Liver (tissue), 10 donors: ENCODE results near the gene RAB3A. TPM values are rescaled to one million over a fixed set of nuclear protein-coding genes. Genes with fewer than 3 reads are reported as not detected.

ENCODE experiments used
- DNase-seq: peaks from one replicate; pipeline ENCODE4 v3.0.0-alpha.2; 2017; ENCODE audit warnings: low spot score
- H3K27ac ChIP-seq, 2 donors: one replicate each; pipeline ENCODE4 v1.7.0; 2013; ENCODE audit warnings: inconsistent platforms in 2 of 2, low read length in 2 of 2, control low read depth in 1 of 2, low read depth in 1 of 2, mild to moderate bottlenecking in 1 of 2
- H3K27me3 ChIP-seq, 4 donors: one replicate each; pipeline versions ENCODE4 v1.6.1 to v1.7.0; 2013; ENCODE audit warnings: low read length in 3 of 4, inconsistent platforms in 1 of 4, mild to moderate bottlenecking in 1 of 4, moderate library complexity in 1 of 4; ENCODE audit not compliant: control insufficient read depth in 4 of 4, insufficient read depth in 4 of 4
- H3K36me3 ChIP-seq, 4 donors: one replicate each; pipeline versions ENCODE4 v1.6.1 to v1.7.0; 2013; ENCODE audit warnings: low read length in 3 of 4, mild to moderate bottlenecking in 3 of 4, low read depth in 1 of 4, moderate library complexity in 1 of 4; ENCODE audit not compliant: control insufficient read depth in 4 of 4, insufficient read depth in 3 of 4
- H3K4me1 ChIP-seq, 4 donors: one replicate each; pipeline versions ENCODE4 v1.6.1 to v1.7.0; 2013; ENCODE audit warnings: low read length in 3 of 4, mild to moderate bottlenecking in 3 of 4, moderate library complexity in 1 of 4; ENCODE audit not compliant: control insufficient read depth in 4 of 4, insufficient read depth in 4 of 4
- H3K4me3 ChIP-seq, 3 donors: one replicate each; pipeline versions ENCODE4 v1.6.1 to v1.7.0; 2013; ENCODE audit warnings: low read length in 3 of 3, control low read depth in 1 of 3, low read depth in 1 of 3, mild to moderate bottlenecking in 1 of 3
- H3K9ac ChIP-seq, 2 donors: one replicate each; pipeline ENCODE4 v1.7.0; 2013; ENCODE audit warnings: low read length in 2 of 2, mild to moderate bottlenecking in 2 of 2, moderate library complexity in 2 of 2, control low read depth in 1 of 2, low read depth in 1 of 2
- H3K9me3 ChIP-seq, 4 donors: one replicate each; pipeline versions ENCODE4 v1.6.1 to v1.7.0; 2013; ENCODE audit warnings: low read length in 3 of 4; ENCODE audit not compliant: control insufficient read depth in 4 of 4
- EGR1 ChIP-seq, 2 donors: IDR thresholded peaks; 2 replicates each; pipeline ENCODE4 v1.6.1; 2016 to 2018; ENCODE audit warnings: antibody characterized with exemption in 2 of 2, low read depth in 2 of 2
- GABPA ChIP-seq, 2 donors: IDR thresholded peaks in 1 of 2; conservative IDR thresholded peaks in 1 of 2; 2 replicates each; pipeline ENCODE4 v1.6.1; 2016; ENCODE audit warnings: antibody characterized with exemption in 2 of 2, mild to moderate bottlenecking in 1 of 2, moderate library complexity in 1 of 2
- JUND ChIP-seq, 2 donors: IDR thresholded peaks; 2 replicates each; pipeline ENCODE4 v1.6.1; 2016; ENCODE audit warnings: antibody characterized with exemption in 2 of 2
- SP1 ChIP-seq: IDR thresholded peaks from 2 replicates; pipeline ENCODE4 v1.6.1; 2018; ENCODE audit warnings: antibody characterized with exemption, mild to moderate bottlenecking
- WGBS: extraction: QIAGEN DNeasy Blood & Tissue Kit; methylation state at CpG from one replicate; pipeline ENCODE4 v1.1.7; 2013; 5-methylcytosine and 5-hydroxymethylcytosine counted together
- polyA plus RNA-seq, 2 donors: library from polyadenylated mRNA; stranded (reverse) in 1 of 2; unstranded in 1 of 2; fragments of 200-250 nt in 1 of 2; fragments of >200 nt in 1 of 2; fragmentation: Nextera tagmentation in 1 of 2; extraction: Ambion mirVana in 1 of 2; gene quantifications; one replicate each; pipeline versions ENCODE4 v1.2.1 to v1.2.3, GENCODE V29; 2013 to 2015
- small RNA-seq: library from RNA; depleted of rRNA; stranded (forward); fragments of <200 nt; gene quantifications from one replicate; pipeline ENCODE3, GENCODE V24; 2014
- total RNA-seq, 2 donors: library from RNA; depleted of rRNA; stranded (reverse); fragments of >200 nt; gene quantifications; one replicate each; pipeline ENCODE4 v1.2.3, GENCODE V29; 2014
- donor health status: healthy.
- donor health status: healthy.
- donor health status: healthy.
- donor health status: healthy.
- donor health status: healthy.

The RAB3A gene
- total and polyA plus RNA-seq, 4 donors, result 0.33 to 1.7 (median 0.79) TPM

GRCh38 chr19:18147396-18147795, 56.4 kb downstream of the RAB3A start:
- H3K36me3 ChIP-seq, result peaks cover 25 to 43% (median 32%) of the 10 kb centered on the region in 4 donors
- H3K4me1 ChIP-seq, result peaks cover 6 to 20% (median 15%) of the 10 kb centered on the region in 4 donors
- H3K4me3 ChIP-seq, result no peak overlapping the region
- no peak overlapping the region for H3K27ac ChIP-seq
- no peak overlapping the region for H3K9ac ChIP-seq
- H3K9me3 ChIP-seq, result no peaks in the 10 kb centered on the region
- WGBS, result 96% methylated on average over 13 of the region's 13 CpGs
- no peak for TF ChIP-seq SP1
- TF ChIP-seq EGR1 (IDR thresholded peaks at IDR 0.05; ENCODE audit: low read depth in 2 of 2), result no peak
- TF ChIP-seq GABPA (IDR thresholded peaks at IDR 0.05 in 1 of 2, conservative IDR thresholded peaks at IDR 0.05 in 1 of 2), result no peak
- TF ChIP-seq JUND (IDR thresholded peaks at IDR 0.05), result no peak
- DNase-seq, result no peak
- H3K27me3 ChIP-seq, result no peaks in the 10 kb centered on the region

Small RNAs within 50 kb of the gene (small RNA-seq; reads per million reads assigned to genes)
- not detected for gene IFI30

Other genes with a start within 250 kb of the RAB3A start
- gene KCNN1, start 236.9 kb downstream of the RAB3A start, total RNA-seq, result under 1 TPM; 0.05 to 0.08 TPM
- gene KCNN1, start 236.9 kb downstream of the RAB3A start, polyA plus RNA-seq, result under 1 TPM in 1 of 2 donors, not detected in 1; 0.05 TPM
- gene ARRDC2, start 195.9 kb downstream of the RAB3A start, total RNA-seq, result 10 to 100 TPM in 1 of 2 donors, 1 to 10 TPM in 1; 7.6 to 32.3 TPM
- gene ARRDC2, start 195.9 kb downstream of the RAB3A start, polyA plus RNA-seq, result 1 to 10 TPM; 2.7 to 5.3 TPM
- gene IL12RB1, start 117.1 kb downstream of the RAB3A start, total RNA-seq, result 1 to 10 TPM; 1.3 to 2.4 TPM
- under 1 TPM; 0.43 to 0.90 TPM for gene IL12RB1, start 117.1 kb downstream of the RAB3A start, polyA plus RNA-seq
- 10 to 100 TPM in 1 of 2 donors, 1 to 10 TPM in 1; 8.6 to 10.6 TPM for gene MAST3, start 106.3 kb downstream of the RAB3A start, total RNA-seq
- 1 to 10 TPM; 4.3 to 4.7 TPM for gene MAST3, start 106.3 kb downstream of the RAB3A start, polyA plus RNA-seq
- 10 to 100 TPM in 1 of 2 donors, 1 to 10 TPM in 1; 9.1 to 37.8 TPM for gene PIK3R2, start 50.9 kb downstream of the RAB3A start, total RNA-seq
- 1 to 10 TPM; 1.5 to 6.2 TPM for gene PIK3R2, start 50.9 kb downstream of the RAB3A start, polyA plus RNA-seq
- 100 to 1,000 TPM in 1 of 2 donors, 10 to 100 TPM in 1; 60.2 to 129 TPM for gene IFI30, start 30.2 kb downstream of the RAB3A start, total RNA-seq
- 100 to 1,000 TPM in 1 of 2 donors, 10 to 100 TPM in 1; 89.0 to 130 TPM for gene IFI30, start 30.2 kb downstream of the RAB3A start, polyA plus RNA-seq
- gene MPV17L2, start 10.8 kb downstream of the RAB3A start, total RNA-seq, result 10 to 100 TPM in 1 of 2 donors, 1 to 10 TPM in 1; 3.6 to 12.1 TPM
- gene MPV17L2, start 10.8 kb downstream of the RAB3A start, polyA plus RNA-seq, result 10 to 100 TPM; 16.1 to 28.0 TPM
- gene PDE4C, start 22.4 kb upstream of the RAB3A start, total RNA-seq, result under 1 TPM; 0.51 to 0.75 TPM
- under 1 TPM in 1 of 2 donors, not detected in 1; 0.23 TPM for gene PDE4C, start 22.4 kb upstream of the RAB3A start, polyA plus RNA-seq
- 1 to 10 TPM in 1 of 2 donors, under 1 TPM in 1; 0.19 to 2.4 TPM for gene IQCN, start 70.4 kb upstream of the RAB3A start, total RNA-seq
- gene IQCN, start 70.4 kb upstream of the RAB3A start, polyA plus RNA-seq, result under 1 TPM; 0.43 to 0.64 TPM
- gene JUND, start 77.6 kb upstream of the RAB3A start, total RNA-seq, result 100 to 1,000 TPM in 1 of 2 donors, 10 to 100 TPM in 1; 36.9 to 103 TPM
- gene JUND, start 77.6 kb upstream of the RAB3A start, polyA plus RNA-seq, result 10 to 100 TPM; 12.8 to 46.7 TPM
- gene LSM4, start 119.0 kb upstream of the RAB3A start, total RNA-seq, result 100 to 1,000 TPM in 1 of 2 donors, 10 to 100 TPM in 1; 42.4 to 100 TPM
- gene LSM4, start 119.0 kb upstream of the RAB3A start, polyA plus RNA-seq, result 10 to 100 TPM; 68.4 to 81.9 TPM
- gene PGPEP1, start 136.6 kb upstream of the RAB3A start, total RNA-seq, result 10 to 100 TPM; 21.5 to 48.3 TPM
- 10 to 100 TPM; 15.8 to 30.8 TPM for gene PGPEP1, start 136.6 kb upstream of the RAB3A start, polyA plus RNA-seq
- 10 to 100 TPM in 1 of 2 donors, under 1 TPM in 1; 0.42 to 11.6 TPM for gene GDF15, start 182.1 kb upstream of the RAB3A start, total RNA-seq
- gene GDF15, start 182.1 kb upstream of the RAB3A start, polyA plus RNA-seq, result 1 to 10 TPM; 6.7 to 7.7 TPM
- gene LRRC25, start 193.6 kb upstream of the RAB3A start, total RNA-seq, result 10 to 100 TPM in 1 of 2 donors, 1 to 10 TPM in 1; 7.9 to 13.4 TPM
- gene LRRC25, start 193.6 kb upstream of the RAB3A start, polyA plus RNA-seq, result 1 to 10 TPM; 2.3 to 5.8 TPM
- gene SSBP4, start 215.4 kb upstream of the RAB3A start, total RNA-seq, result 10 to 100 TPM in 1 of 2 donors, 1 to 10 TPM in 1; 6.4 to 19.0 TPM
- 10 to 100 TPM in 1 of 2 donors, 1 to 10 TPM in 1; 4.0 to 16.6 TPM for gene SSBP4, start 215.4 kb upstream of the RAB3A start, polyA plus RNA-seq
- gene ISYNA1, start 234.1 kb upstream of the RAB3A start, total RNA-seq, result 10 to 100 TPM in 1 of 2 donors, 1 to 10 TPM in 1; 8.0 to 41.9 TPM
- 10 to 100 TPM in 1 of 2 donors, 1 to 10 TPM in 1; 4.7 to 12.1 TPM for gene ISYNA1, start 234.1 kb upstream of the RAB3A start, polyA plus RNA-seq